ENCODE data around the gene PRPH. TPM values are rescaled to one million over a fixed set of nuclear protein-coding genes. Genes with fewer than 3 reads are reported as not detected.

PRPH gene
- total and polyA plus RNA-seq, 2 of the 13 experiments (the other 11 are each of a cell fraction or from before 2014, with no cell fraction given), result 0.12 TPM; not detected in 1

DNA sequence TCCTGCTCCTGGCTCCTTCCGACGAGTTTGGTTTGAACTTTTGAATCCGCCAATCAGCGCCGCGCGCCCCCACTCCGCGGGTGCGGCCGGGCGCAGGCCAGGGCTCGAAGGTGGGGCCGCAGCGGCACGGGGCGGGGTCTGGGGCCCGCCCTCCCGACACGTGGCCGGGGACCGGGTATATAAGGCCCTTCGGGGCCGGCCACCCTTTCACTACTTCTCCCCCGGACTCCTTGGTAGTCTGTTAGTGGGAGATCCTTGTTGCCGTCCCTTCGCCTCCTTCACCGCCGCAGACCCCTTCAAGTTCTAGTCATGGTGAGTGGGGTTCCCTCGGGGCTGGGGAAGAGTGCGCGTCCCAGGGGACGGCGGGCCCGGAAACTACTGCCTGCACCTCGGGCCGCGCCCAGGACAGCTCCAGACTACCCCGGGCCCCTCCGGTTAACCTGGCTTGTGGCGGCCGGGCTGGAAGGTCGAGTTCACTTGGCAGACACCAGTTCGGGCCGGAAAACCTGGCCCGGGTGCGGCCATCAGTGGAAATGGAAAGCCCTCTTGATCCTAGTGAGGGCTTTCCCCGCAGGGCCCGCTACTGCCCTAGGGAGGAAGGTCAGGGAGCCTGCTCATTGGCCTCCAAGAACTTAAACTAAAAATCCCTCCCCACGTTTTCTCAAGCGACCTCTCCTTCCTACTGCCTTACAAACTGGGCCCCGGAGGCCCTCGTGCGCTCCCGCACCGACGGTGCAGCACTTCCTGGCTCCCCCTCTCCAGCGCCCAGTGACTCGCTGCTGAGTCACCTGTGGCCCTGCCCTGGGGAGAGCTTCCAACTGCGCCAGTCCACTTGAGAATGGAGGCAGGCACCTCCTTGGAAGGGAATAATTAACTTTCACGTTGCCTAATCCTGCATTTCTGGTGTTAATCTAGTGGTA lies 29.8 kb upstream of the PRPH start, which contains the start of gene TUBA1C (continued):
- TF ChIP-seq, protein P1, sequence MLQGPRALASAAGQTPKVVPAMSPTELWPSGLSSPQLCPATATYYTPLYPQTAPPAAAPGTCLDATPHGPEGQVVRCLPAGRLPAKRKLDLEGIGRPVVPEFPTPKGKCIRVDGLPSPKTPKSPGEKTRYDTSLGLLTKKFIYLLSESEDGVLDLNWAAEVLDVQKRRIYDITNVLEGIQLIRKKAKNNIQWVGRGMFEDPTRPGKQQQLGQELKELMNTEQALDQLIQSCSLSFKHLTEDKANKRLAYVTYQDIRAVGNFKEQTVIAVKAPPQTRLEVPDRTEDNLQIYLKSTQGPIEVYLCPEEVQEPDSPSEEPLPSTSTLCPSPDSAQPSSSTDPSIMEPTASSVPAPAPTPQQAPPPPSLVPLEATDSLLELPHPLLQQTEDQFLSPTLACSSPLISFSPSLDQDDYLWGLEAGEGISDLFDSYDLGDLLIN (CRISPR knock-in tag; IDR thresholded peaks at IDR 0.05; ENCODE audit: borderline replicate concordance), result 0 out of 2 replicates have a peak, but pooled peaks have one; percentile 60
- TF ChIP-seq, protein P2, sequence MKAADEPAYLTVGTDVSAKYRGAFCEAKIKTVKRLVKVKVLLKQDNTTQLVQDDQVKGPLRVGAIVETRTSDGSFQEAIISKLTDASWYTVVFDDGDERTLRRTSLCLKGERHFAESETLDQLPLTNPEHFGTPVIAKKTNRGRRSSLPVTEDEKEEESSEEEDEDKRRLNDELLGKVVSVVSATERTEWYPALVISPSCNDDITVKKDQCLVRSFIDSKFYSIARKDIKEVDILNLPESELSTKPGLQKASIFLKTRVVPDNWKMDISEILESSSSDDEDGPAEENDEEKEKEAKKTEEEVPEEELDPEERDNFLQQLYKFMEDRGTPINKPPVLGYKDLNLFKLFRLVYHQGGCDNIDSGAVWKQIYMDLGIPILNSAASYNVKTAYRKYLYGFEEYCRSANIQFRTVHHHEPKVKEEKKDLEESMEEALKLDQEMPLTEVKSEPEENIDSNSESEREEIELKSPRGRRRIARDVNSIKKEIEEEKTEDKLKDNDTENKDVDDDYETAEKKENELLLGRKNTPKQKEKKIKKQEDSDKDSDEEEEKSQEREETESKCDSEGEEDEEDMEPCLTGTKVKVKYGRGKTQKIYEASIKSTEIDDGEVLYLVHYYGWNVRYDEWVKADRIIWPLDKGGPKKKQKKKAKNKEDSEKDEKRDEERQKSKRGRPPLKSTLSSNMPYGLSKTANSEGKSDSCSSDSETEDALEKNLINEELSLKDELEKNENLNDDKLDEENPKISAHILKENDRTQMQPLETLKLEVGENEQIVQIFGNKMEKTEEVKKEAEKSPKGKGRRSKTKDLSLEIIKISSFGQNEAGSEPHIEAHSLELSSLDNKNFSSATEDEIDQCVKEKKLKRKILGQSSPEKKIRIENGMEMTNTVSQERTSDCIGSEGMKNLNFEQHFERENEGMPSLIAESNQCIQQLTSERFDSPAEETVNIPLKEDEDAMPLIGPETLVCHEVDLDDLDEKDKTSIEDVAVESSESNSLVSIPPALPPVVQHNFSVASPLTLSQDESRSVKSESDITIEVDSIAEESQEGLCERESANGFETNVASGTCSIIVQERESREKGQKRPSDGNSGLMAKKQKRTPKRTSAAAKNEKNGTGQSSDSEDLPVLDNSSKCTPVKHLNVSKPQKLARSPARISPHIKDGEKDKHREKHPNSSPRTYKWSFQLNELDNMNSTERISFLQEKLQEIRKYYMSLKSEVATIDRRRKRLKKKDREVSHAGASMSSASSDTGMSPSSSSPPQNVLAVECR (CRISPR knock-in tag; IDR thresholded peaks at IDR 0.05; ENCODE audit: borderline replicate concordance), result peak; percentile 90
- TF ChIP-seq, protein P3, sequence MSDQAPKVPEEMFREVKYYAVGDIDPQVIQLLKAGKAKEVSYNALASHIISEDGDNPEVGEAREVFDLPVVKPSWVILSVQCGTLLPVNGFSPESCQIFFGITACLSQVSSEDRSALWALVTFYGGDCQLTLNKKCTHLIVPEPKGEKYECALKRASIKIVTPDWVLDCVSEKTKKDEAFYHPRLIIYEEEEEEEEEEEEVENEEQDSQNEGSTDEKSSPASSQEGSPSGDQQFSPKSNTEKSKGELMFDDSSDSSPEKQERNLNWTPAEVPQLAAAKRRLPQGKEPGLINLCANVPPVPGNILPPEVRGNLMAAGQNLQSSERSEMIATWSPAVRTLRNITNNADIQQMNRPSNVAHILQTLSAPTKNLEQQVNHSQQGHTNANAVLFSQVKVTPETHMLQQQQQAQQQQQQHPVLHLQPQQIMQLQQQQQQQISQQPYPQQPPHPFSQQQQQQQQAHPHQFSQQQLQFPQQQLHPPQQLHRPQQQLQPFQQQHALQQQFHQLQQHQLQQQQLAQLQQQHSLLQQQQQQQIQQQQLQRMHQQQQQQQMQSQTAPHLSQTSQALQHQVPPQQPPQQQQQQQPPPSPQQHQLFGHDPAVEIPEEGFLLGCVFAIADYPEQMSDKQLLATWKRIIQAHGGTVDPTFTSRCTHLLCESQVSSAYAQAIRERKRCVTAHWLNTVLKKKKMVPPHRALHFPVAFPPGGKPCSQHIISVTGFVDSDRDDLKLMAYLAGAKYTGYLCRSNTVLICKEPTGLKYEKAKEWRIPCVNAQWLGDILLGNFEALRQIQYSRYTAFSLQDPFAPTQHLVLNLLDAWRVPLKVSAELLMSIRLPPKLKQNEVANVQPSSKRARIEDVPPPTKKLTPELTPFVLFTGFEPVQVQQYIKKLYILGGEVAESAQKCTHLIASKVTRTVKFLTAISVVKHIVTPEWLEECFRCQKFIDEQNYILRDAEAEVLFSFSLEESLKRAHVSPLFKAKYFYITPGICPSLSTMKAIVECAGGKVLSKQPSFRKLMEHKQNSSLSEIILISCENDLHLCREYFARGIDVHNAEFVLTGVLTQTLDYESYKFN (CRISPR knock-in tag; conservative IDR thresholded peaks at IDR 0.05), result peak; percentile 38; the same call in 1 of the 2 replicates
- TF ChIP-seq ZNF441 (CRISPR knock-in tag; IDR thresholded peaks at IDR 0.05; ENCODE audit: borderline replicate concordance) (no peak; the same call in 1 of the 2 replicates), PAWR (CRISPR knock-in tag; IDR thresholded peaks at IDR 0.05; ENCODE audit: borderline replicate concordance) (no peak), ZNF782 (CRISPR knock-in tag; IDR thresholded peaks at IDR 0.05; ENCODE audit: borderline replicate concordance) (0 out of 2 replicates have a peak, but pooled peaks have one; percentile 23), POGZ (CRISPR knock-in tag; IDR thresholded peaks at IDR 0.05) (peak; percentile 71), ZNF143 (CRISPR knock-in tag; IDR thresholded peaks at IDR 0.05) (peak; percentile 47), ZNF644 (CRISPR knock-in tag; IDR thresholded peaks at IDR 0.05; ENCODE audit: low read depth) (no peak), SMAD1 (CRISPR knock-in tag; IDR thresholded peaks at IDR 0.05; ENCODE audit: borderline replicate concordance, low read depth) (no peak)

Data from HepG2 (cell line).